LNCaP clone FGC (cell line): ENCODE results near the gene CNOT10.

Source experiments
- DNase-seq: peaks from one replicate; pipeline ENCODE4 v3.0.0-alpha.2; 2011; ENCODE audit warnings: low read depth
- H3K4me3 ChIP-seq: 2 replicates; pipeline ENCODE4 v1.5.1; 2011; ENCODE audit warnings: mild to moderate bottlenecking, low read depth, low read length, control low read depth
- CTCF ChIP-seq: IDR thresholded peaks from 2 replicates; pipeline ENCODE4 v1.5.1; 2012; ENCODE audit warnings: mild to moderate bottlenecking; ENCODE audit not compliant: control insufficient read depth, insufficient read depth; ENCODE audit errors: extremely low read depth

The CNOT10 gene

GRCh38 chr3:32698506-32698905, 13.5 kb downstream of the CNOT10 start:
- no peak for DNase-seq
- no peak for TF ChIP-seq CTCF
- H3K4me3 ChIP-seq = no peak overlapping the region

- no peak for TF ChIP-seq CTCF
- H3K4me3 ChIP-seq = no peak overlapping the region
- no peak for DNase-seq
Observed at GRCh38 chr3:32699429-32699828, 14.4 kb downstream of the CNOT10 start.

GRCh38 chr3:32700244-32700643, 15.3 kb downstream of the CNOT10 start:
- no peak overlapping the region for H3K4me3 ChIP-seq
- TF ChIP-seq CTCF = no peak
- DNase-seq = no peak

GRCh38 chr3:32703491-32703972, 18.5 kb downstream of the CNOT10 start:
- H3K4me3 ChIP-seq = no peak overlapping the region
- TF ChIP-seq CTCF = no peak
- no peak for DNase-seq

- DNase-seq = no peak
- TF ChIP-seq CTCF = no peak
- no peak overlapping the region for H3K4me3 ChIP-seq
Observed at GRCh38 chr3:32705232-32705631, 20.2 kb downstream of the CNOT10 start.

GRCh38 chr3:32706348-32707025, 21.5 kb downstream of the CNOT10 start:
- H3K4me3 ChIP-seq = no peak overlapping the region
- no peak for DNase-seq
- TF ChIP-seq CTCF = no peak

- no peak for TF ChIP-seq CTCF
- no peak for DNase-seq
- H3K4me3 ChIP-seq = no peak overlapping the region
Observed at GRCh38 chr3:32707026-32707370, 22.0 kb downstream of the CNOT10 start.
